HG02759 (cell line): ENCODE data around the gene HTR4.

Experiments
- ATAC-seq: cut with Tn5 transposase; IDR thresholded peaks from one replicate; pipeline ENCODE4 v1.9.1; 2021; ENCODE audit warnings: mild to moderate bottlenecking, moderate library complexity; ENCODE audit not compliant: unreplicated experiment

Gene HTR4

DNA sequence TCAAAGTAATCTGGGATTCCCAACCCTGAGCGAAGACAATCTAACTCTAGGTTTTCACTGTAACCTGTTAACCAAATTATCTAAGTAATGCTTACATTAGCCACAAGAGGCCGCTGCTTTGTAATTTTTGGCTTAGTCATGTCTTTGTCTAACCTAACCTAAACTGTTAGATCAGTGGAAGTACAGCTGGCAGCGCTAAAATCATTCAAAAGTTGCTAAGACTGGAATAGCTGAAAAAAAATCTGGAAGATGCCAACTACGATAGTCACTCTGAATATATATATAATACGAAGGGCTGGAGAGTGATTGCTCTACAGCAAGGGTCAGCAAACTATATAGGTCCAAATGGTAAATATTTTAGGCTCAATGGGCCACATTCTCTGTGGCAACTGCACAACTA is 210.3 kb downstream of the HTR4 start:
- peak; percentile 87 for ATAC-seq

DNA sequence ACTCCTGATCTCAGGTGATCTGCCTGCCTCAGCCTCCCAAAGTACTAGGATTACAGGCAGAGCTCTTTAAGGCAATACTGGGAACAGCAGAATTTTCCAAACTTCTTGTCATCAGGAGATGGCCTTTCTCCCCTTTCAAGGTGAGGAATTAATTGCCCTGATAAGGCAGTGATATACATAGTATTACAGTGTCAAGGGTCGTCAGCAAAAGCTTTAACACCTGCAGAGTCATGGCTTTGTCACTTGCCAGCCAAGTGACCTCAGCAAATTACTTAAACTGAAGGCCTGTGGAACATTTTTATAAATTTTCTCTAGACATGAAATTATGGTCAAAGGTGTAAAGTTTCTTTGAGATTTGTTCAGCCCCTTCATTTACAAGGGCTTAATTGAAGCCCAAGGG is 211.1 kb downstream of the HTR4 start:
- no peak for ATAC-seq

- ATAC-seq = no peak
These were observed 215.4 kb downstream of the HTR4 start for GRCh38 chr5:148438933-148439332.

DNA sequence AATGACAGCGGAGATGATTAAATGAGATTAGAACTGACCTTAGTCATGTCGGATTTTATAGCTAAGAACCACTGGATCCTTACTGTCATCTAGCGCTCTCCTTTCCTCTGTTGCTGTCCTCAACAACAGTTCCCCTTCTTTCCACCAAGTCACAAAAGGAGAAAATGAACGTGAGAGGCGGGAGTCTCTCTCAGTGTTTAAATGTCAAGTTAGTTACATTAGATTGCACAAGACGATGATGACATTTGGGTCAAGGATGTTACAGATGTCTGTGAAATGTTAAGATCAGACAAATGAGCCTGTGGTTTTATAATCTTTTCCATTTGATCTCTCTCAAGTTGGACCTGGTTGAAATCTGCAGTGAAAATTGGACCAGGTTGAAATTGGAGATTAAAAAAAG is 217.1 kb downstream of the HTR4 start:
- ATAC-seq = no peak

DNA sequence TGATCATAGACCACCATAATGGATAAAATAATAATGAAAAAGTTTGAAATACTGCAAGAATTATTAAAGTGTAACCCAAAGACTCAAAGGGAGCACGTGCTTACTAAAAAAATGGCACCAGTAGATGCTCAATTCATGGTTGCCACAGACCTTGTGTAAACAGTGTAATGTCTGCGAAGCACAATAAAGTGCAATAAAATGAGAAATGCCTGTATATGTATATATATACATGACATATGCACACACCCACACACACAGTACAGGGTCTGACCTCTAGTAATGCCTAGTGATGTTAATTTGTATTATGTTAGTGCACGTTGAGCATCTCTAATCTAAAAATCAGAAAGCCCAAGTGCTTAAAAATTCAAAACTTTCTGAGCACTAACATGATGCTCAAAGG is 218.3 kb downstream of the HTR4 start:
- no peak for ATAC-seq

DNA sequence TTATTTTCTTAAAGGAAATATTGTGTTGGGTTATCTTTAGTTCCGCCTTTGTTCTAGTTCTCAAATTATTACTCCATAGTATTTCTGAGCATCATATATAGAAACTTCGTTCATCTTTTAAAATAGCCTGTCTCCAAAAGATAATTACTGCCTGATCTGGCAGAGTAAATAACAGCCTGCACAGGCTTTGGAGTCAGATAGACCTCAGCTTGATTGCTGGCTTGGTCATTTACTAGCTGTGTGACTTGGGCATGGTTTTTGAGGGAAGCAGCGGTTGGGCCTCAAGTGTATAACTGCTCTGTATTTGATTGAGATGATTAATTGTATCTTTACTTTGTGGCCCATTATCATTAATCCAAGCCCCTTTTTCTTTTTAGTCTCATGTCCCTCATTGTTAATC is 220.5 kb downstream of the HTR4 start:
- ATAC-seq = no peak
